ENCODE measurements around the gene ATP5MC2.
"Not testable (repeated sequence)": the region's sequence is repeated elsewhere in the genome, so short reads cannot be mapped to it uniquely, and the experiment has no call there.

The ATP5MC2 gene

DNA sequence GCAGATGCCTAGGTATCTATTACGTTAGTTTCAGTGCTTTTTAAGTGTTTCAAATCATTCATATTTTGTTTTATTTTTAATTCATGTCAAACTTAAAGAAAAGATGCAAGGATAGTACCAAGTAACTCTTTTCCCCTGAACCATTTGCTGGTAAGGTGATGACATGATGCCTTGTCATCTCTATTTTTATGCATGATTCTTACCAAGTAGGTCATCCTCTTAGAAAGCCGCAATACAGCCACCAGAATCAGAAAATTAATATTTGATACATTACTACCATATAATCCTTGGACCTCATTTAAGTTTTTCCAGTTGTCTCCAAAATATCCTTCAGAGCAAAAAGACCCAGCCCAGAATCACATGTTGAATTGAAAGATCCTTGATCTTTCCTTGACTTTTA is 22.3 kb downstream of the ATP5MC2 start:
- no peak for DNase-seq

DNA sequence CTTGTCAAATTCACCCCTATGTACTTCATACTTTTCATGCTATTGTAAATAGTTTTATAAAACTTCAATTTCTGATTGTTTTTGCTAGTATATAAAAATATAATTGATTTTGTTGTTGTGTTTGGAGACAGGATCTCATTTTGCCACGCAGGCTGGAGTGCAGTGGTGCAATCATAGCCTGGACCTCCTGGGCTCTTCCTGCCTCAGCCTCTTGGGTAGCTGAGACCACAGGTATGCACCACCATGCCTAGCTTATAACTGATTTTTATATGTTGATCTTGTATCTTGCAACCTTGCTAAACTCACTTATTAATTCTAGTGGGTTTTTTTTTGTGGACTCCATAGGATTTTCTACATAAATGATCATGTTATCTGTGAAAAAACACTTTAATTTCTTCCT is 23.5 kb downstream of the ATP5MC2 start:
- no peak for DNase-seq

DNA sequence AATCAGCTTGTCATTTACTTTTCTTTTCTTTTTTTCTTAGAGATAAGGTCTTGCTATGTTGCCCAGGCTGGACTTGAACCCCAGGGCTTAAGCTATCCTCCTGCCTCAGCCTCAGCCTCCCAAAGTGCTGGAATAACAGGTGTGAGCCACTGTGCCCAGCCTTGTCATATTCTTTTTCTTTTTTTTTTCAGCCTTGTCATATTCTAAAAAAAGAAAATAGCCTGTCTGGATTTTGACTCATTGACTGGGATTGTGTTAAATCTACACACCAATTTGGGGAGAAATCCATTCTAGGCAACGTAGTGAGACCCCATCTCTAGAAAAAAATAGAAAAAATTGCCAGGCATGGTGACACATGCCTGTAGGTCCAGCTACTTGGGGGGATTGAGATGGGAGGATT is 24.1 kb downstream of the ATP5MC2 start:
- DNase-seq = no peak

DNA sequence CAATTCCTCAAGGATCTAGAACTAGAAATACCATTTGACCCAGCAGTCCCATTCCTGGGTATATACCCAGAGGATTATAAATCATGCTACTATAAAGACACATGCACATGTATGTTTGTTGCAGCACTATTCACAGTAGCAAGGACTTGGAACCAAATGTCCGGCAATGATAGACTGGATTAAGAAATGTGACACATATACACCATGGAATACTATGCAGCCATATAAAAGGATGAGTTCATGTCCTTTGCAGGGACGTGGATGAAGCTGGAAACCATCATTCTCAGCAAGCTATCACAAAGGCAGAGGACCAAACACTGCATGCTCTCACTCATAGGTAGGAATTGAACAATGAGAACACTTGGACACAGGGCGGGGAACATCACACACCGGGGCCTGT is 29.6 kb downstream of the ATP5MC2 start:
- DNase-seq = not testable (repeated sequence)

DNA sequence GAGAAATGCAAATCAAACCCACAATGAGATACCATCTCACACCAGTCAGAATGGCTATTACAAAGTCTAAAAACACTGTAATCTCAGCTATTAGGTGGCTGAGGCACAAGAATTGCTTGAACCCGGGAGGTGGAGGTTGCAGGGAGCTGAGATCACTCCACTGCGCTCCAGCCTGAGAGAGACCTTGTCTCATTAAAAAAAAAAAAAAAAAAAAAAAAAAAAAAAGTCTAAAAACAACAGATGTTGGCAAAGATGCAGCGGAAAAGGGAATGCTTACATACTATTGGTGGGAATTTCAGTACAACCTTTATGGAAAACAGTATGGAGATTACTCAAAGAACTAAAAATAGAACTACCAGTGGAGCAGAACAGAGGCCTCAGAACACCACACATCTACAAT is 30.7 kb downstream of the ATP5MC2 start:
- no peak for DNase-seq

DNA sequence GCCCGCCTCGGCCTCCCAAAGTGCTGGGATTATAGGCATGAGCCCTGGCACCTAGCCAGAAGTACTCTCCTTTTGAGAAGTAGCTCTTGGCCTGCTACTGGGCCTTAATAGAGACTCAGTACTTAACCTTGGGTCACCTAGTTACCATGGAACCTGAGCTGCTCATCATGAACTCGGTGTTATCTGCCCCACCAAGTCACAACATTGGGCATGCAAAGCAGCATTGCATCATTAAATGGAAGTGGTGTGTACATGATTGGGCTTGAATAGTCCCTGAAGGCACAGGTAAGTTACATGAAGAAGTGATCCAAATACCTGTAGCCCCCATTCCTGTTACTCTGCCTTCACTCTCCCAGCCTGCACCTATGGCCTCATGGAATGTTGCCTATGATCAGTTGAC is 31.8 kb downstream of the ATP5MC2 start:
- DNase-seq = no peak

DNA sequence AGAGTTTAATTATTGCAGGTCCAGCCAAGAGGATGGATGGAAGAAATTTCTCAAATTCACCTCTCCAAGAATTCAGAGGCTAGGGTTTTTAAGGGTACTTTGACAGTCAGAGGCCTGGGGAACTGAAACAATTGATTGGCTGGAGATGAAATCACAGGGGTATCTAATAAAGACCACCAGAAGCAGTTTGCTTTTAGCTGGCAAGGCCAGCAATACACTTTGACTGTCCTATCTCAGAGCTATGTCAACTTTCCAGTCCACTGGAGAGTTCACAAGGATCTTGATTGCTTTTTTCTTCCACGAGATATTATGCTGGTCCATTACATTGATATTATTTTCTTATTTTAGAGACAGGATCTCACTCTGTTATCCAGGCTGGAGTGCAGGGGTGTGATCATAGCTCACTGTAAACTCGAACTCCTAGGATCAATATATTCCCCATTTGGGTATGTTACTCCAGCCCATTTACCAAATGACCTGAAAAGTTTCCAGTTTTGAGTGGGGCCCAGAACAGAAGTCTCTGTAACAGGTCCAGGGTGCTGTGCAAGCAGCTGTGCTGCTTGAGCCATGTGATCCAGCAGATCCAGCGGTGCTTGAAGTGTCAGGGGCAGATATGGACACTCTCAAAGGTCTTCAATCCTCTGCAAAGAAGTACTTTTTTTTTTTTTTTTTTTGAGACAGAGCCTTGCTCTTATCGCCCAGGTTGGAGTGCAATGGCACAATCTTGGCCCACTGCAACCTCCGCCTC is 32.5 kb downstream of the ATP5MC2 start:
- DNase-seq = no peak

DNA sequence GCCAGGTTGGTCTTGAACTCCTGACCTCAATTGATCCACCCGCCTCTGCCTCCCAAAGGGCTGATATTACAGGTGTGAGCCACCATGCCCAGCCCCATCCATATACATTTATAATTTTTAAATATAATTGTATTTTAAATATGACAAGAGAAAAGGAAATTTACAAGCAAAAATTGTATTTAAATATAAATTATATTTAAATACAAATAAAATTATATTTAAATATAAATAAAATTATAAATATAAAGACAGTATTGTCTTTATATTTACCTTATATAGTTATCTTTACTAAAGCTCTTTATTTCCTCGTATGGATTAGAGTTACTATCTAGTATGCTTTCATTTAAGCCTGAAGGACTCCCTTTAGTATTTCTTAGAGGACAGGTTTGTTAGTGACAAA is 37.8 kb downstream of the ATP5MC2 start:
- DNase-seq = no peak

DNA sequence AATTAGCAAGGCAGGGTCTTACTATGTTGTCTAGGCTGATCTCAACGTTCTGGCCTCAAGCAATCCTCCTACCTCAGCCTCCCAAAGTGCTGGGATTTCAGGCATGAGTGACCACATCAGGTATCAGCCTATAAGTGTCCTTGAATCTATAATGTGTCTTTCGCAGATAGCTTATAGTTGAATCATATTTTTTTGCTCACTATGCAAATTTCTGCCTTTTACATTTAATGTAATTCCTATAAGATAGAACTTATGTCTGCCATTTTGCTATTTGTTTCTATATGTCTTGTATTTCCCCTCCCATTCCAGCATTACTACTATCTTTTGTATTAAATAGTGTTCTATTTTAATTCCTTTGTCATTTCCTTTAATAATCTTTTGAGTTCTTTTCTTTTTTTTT is 39.2 kb downstream of the ATP5MC2 start:
- no peak for DNase-seq

DNA sequence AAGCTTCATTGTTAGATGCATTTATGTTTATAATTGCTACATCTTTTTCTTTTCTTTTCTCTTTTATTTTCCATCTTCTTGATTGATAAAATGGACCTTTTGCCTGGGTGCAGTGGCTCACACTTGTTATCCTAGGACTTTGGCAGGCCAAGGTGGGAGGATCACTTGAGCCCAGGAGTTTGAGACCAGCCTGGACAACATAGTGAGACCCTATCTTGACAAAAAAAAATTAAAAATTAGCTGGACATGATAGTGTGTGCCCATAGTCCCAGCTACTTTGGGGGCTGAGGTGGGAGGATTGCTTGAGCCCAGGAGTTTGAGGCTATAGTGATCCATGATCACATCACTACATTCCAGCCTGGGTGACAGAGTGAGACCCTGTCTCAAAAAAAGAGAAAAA is 40.2 kb downstream of the ATP5MC2 start:
- not testable (repeated sequence) for DNase-seq

DNA sequence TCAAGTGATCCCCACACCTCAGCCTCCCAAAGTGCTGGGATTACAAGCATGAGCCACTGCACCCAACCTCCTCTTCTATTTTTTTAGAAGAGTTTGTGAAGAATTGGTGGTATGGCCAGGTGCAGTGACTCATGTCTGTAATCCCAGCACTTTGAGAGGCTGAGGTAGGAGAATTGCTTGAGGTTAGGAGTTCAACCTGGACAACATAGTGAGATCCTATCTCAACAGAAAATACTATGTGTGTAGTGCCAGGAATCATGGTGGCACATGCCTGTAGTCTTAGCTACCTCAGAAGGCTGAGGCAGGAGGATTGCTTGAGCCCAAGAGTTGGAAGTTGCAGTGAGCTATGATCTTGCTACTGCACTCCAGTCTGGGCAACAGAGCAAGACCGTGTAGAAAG is 44.2 kb downstream of the ATP5MC2 start:
- DNase-seq = no peak

DNA sequence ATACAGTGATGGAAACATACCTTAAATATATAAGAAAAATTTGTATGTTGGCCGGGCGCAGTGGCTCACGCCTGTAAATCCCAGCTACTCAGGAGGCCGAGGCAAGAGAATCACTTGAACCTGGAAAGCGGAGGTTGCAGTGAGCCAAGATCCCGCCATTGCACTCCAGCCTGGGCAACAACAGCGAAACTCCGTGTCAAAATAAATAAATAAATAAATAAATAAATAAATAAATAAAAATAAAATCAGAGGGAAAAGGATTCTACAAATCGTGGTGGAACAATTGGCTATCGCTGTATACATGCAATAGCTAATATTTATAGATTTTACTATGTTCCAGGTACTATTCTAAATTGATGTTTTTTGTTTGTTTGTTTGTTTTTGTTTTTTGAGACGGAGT is 48.0 kb downstream of the ATP5MC2 start:
- DNase-seq = no peak

DNA sequence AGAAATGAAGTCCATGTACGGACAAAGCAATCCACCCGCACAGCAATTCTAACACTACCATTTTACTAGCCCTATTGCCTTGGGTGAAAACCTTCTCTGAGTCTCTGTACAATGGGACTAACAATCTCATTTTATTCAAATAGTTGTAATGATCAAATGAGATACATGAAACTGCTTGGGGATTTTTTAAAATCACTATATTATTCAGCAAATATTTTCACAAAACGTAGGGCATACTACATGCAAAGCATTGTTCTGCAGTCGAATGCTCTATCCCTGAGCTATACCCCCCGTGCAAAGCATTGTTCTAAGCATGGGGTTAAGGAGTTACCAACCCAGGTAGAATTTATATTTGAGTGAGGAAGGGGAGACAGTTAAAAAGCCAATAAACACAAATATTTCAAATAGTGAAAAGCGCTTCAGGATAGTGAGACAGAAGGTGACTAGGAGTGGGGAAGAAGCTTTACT is 49.1 kb downstream of the ATP5MC2 start:
- DNase-seq = no peak

DNA sequence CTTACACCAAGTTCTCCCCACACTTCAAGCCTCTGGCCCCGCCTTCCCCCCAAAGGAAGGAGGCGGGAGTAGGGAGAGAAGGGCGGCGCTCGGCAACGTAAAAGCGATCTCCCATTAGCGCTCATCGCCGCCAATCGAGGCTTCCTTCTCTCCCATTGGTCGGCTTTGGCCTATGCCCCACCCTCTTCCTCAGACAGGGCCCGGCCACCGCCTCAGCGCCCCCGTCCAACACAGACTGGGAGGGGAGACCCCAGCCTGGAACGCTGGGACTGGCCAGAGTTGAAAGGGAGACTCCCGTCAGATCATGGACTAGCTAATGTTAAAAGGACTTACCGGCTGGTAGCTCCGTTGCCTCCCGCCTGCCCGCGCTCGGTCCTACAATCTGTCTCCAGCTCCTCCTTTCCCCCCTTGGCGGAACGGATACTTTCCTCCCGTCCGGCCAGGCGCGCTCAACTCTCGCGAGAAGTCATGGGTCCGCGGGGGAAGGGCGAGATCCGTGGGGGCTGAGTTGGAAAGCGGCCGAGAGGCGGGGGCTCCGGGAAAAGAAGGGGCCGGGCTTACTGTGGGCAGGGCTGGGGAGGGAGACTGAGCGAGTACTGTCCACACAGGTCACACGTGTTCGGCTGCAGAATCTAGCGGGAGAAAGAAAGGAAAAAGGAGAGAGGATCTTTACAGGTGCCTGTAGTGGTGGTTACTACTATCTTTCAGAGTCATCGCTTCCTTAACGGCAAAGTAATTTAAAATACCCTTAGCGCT is 49.8 kb downstream of the ATP5MC2 start, which contains the start of gene ATF7:
TSS of gene ATF7 (minus strand) at position 437 of the 756 bp plus-strand sequence. CDS start 25,382 bp downstream, outside the sequence.
- peak; percentile 90 to 100 (median 97) for DNase-seq

DNA sequence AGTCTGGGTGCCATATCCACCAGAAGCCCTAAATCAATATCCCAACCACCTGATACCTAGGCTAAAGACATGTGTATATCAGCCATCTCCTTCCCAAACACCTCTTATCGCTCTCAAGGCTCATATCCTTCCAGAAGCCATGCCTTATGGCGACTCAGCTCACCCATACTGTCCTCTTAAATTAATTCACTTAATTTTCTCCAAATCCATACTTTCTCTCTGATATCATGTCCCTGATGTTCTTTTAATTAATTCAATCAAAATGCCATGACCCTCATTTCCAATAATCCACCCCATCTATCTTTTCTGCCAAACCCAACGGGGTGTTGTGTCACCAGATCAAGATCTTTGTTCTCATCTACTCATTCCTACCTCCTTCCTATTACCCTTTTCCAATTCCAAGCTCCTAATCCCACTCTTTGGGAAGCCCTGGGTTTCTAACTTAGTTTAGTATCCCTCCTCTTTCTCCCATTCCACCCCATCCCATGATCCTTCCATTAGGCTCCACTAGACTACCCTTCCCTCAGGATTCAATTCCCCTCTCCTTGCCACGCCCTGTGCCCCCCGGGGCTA is 50.4 kb downstream of the ATP5MC2 start:
- DNase-seq = peak in 2 of 51 donors; percentile 34 to 57

DNA sequence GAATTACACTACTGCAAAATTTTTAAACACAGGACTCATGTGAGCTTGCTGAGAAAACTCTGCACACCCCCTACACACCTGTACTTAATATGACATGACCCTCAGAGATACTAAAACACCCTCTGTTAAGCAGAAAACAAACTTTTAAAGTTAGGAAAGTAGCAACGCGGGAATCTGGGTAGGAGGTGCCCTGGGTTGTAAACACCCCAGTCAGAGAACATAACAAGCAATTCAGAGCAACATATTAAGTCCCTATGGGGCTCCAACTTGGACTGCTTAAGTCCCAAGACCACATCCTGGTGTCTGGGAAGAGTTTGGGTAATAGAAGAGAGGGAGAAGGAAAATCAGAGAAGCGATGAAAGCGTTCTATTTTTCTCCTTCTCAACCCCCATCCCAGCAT is 50.9 kb downstream of the ATP5MC2 start:
- DNase-seq = peak in 1 of 51 donors; percentile 57

DNA sequence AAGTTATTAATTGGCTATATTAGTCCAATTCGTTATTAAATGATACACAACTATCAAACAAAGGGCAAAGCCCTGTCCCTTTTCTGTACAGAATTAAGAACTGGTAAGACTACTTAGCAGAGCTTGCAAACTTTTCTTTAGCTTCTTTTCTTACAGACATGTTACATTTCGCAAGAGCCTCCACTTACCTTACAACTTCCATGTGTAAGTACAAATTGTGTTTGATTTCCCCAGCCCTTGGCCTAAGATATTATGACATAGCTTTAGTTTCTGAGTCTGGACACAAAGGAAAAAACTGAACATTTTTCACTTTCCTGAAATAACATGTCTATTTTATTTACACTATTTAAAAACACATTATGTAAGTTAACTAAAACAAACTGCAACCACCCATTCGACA is 51.4 kb downstream of the ATP5MC2 start:
- peak in 1 of 51 donors; percentile 13 for DNase-seq

DNA sequence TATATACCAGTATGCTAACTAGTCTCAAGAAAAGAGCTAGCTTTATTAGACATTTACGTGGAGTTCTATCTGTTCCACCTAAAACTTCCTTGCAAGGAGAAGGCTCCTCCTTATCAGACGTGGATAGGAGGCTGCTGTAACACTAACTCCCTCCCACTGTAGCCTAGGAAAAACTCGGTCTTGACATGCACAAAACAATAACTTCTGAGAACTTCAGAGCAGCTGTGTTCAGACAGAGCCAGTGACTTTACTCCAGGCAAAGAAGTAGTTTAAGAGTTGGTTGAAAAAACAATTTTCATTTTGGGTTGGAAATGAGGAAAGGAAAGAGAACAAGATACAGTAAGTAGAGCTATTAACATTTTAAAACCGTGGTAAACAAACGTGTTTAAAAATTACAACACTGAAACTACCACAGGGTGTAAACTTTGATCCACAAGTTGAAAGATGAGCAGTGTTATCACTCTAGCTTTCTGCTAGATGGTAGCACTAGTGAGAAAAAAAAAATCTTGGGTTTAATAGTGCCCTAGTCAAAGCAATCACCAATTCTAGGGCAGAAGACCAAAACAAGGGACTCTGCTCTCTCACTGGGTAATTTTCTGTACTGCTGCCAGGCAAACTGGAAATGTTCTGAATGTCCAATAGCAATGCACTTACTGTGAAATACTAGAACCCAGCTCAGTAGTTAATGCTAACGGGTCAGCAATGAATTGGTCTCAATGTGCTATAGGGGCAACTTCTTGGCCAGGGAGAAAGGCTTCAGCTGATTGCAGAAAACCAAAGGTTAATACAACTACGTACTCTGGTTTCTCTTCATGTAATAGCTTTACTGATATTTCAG is 52.1 kb downstream of the ATP5MC2 start:
- DNase-seq = peak in 9 of 51 donors; percentile 5 to 51 (median 18)

DNA sequence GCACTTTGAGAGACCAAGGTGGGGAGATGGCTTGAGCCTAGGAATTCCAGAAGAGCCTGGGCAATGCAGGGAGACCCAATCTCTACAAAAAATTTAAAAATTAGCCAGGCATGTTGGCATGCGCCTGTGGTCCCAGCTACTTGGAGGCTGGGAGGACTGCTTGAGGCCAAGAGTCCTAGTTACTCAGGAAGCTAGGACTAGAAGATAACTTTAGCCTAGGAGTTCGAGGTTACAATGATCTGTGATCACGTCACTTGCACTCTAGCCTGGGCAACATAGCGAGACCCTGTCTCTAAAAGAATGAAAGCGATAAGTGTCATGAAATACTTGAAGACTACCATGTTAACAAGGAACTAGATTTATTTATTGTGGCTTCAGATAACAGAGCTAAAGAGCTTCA is 53.2 kb downstream of the ATP5MC2 start:
- no peak for DNase-seq

DNA sequence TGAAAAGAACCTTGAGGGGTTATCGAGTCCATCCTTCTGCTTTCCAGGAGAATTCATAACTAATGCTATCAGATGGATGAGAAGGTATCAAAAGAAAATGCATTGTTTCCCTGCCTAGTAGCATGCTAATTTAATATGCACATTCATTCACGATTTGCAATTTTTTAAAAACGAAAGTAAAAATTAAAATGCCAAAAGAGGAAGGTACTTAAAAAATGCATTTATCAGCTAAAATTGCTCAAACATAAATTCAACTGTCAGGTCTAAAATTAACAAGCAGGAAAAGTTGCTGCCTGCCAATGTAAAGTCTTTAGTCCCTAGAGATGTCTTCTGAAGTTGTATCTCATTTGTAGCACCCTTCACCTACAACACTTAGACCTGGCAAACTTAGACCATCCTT is 57.6 kb downstream of the ATP5MC2 start:
- no peak for DNase-seq

DNA sequence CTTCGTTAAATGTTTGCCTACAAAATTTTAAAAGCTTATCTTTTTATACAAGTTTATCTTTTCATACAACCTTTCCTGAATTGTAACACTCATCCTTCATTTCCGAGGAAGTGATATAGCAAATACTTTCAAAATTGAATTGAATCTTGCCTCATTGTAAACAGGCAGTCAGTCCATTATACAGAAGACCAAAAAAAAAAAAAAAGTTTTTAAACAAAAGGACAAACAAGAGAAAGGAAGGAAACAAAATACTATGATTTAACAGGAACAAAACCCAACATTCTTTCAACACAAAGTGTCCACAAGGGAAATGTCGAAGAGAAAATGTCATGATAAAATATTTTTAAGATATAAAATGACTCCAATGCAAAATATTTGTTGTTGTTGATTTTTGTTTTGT is 58.2 kb downstream of the ATP5MC2 start:
- no peak for DNase-seq

DNA sequence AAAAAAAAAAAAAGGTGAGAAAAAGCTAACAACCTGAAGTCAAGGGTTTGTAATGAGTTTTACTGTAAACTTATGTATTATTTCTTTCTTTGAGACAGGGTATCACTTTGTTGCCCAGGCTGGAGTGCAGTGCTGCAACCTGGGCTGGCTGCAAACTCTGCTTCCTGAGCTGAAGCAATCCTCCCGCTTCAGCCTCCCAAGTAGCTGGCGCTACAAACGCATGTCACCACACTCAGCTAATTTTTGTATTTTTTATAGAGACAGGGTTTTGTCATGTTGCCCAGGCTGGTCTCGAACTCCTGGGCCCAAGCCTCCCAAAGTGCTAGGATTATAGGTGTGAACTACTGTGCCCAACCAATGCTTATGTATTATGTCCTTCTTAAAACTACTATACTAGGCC is 58.9 kb downstream of the ATP5MC2 start:
- DNase-seq = no peak

Measured in hypothalamus (tissue), 51 donors.